Fibroblast of lung (primary cell): ENCODE measurements around the gene DIPK2B.

Experiments
- CTCF ChIP-seq, 2 donors: IDR thresholded peaks in 1 of 2; conservative IDR thresholded peaks in 1 of 2; 1 replicate in 1 of 2; 2 replicates in 1 of 2; pipeline ENCODE4 v1.5.1; 2011 to 2012; ENCODE audit warnings: low read length in 2 of 2, control low read depth in 1 of 2, inconsistent platforms in 1 of 2, low read depth in 1 of 2, mild to moderate bottlenecking in 1 of 2
- EZH2 ChIP-seq: IDR thresholded peaks from 2 replicates; pipeline ENCODE4 v1.5.1; 2012; ENCODE audit warnings: low read length, control low read depth, mild to moderate bottlenecking; ENCODE audit errors: missing control alignments

DNA sequence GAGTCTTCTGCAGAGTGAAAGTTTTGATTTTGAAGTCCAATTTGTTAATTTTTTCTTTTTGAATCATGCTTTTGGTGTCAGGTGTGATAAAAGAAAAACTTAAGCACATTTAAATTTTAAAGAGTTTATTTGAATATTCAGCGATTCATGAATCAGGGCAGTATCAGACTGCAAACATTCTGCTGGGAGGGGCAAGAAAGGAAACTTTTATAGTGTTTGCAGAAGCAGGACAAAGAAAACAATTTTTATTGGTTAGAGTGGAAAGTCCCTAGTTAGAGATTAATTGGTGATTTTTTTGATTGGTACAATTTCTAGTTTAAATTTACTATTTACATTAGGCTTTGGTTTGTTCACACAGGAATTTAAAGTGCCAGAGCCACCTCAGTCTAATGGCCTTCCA, 1.5 kb upstream of the DIPK2B start:
- no peak for TF ChIP-seq EZH2
- no peak for TF ChIP-seq CTCF (conservative IDR thresholded peaks at IDR 0.05 in 1 of 2, IDR thresholded peaks at IDR 0.05 in 1 of 2; ENCODE audit: low read depth in 1 of 2, low read length in 2 of 2)
